ENCODE results near the gene TNFAIP8L3.

TNFAIP8L3 gene

DNA sequence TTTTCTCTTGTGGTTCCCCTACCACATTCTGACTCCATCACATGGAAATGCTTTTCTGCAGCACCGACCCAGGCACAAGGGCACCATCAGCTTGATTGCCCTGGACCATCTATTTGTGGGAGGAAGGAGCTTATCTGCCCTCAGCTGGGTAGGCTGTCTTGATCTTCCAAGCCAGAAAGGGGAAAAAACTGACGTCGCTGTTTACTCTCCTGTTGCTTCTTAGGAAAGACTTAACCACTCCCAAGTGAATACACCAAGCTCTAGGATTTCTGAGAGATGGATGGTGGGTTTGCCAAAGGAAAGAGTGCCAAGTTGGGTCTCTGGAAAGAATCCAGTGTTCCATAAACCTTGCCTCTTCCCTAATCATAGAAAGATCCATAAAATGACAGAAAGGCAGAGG, 4.0 kb downstream of the TNFAIP8L3 start:
- in situ Hi-C loops (cut with HindIII; ENCODE audit: low sequenced_read_pairs), result no loop called here

GRCh38 chr15:51089699-51090453, 4.8 kb downstream of the TNFAIP8L3 start:
- in situ Hi-C loops (cut with HindIII; ENCODE audit: low sequenced_read_pairs), result no loop called here

DNA sequence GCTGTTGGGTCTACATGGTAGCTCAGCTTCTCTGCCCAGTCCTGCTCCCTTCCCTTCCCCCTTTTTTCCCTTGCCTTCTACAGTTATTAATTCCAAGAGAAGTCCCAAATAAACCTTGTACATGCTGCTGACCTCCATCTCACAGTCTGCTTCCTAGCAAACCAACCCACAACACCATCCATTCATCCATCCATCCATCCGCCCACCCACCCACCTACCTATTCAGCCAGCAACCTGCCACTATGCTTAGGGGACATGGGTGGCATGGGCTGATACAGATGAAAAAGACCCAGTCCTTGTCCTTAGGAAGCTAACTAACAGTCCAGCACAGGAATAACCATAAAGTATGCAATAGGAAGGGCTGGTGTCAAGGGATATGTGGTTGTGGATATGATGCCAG, 5.7 kb downstream of the TNFAIP8L3 start:
- in situ Hi-C loops (cut with HindIII; ENCODE audit: low sequenced_read_pairs), result no loop called here

DNA sequence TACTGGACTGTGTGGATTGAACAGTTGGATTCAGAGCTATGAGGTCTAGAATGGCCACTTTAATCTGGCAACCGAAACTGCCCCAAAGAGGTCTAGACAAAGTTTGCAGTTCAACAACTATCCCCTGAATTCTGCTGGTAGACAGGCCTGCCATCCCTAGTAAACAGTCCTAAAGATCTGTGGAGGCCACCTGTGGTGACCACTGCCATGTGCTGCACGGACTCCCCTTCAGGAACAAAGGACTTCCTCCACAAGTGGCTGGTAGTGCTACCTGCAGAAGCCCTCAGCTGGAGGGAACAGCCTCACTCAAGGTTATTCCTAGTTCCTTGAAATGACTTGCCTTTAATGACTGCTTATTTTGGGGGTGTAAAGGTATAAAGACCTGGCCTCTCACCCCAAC, 6.1 kb downstream of the TNFAIP8L3 start:
- in situ Hi-C loops (cut with HindIII; ENCODE audit: low sequenced_read_pairs), result no loop called here

DNA sequence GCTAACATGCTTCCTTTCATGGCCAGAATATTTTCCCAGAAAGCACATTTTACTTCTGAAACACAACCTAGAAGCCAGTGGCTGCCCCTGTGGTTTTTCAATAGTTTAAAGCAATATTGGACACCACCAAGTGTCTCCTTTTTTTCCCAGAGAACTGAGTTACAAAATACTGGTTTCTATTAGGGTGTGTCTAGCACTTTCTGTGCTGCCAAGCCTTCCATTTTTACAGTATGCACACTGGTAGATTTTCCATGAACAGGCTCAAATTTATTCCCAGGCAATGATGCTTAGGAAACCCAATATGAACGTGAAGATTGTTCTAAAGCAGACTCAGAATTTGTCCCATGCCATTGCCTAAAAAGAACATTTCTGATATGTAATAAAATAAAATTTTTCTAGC, 7.2 kb downstream of the TNFAIP8L3 start:
- in situ Hi-C loops (cut with HindIII; ENCODE audit: low sequenced_read_pairs), result no loop called here

- in situ Hi-C loops (cut with HindIII; ENCODE audit: low sequenced_read_pairs), result no loop called here
Measured at GRCh38 chr15:51086409-51086808, 8.3 kb downstream of the TNFAIP8L3 start.

DNA sequence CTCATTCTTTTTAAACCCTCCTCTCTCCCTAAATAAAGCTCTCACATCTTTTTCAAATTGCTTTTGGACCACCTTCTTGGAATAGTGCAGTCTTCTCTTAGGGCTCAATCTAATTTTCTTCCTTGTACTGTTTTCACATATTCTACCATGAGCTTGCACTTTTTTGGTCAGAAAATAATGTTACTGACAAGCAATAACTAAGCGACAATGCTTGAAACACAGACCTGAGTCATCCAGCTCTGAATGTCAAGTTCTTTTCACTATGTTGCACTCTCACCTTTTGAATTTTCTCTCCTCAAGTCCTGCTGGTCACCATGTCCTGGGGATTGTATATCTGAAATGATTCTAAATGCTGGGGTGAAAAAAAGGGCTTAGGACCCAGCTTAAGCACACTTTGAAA, 8.9 kb downstream of the TNFAIP8L3 start:
- in situ Hi-C loops (cut with HindIII; ENCODE audit: low sequenced_read_pairs), result no loop called here

GRCh38 chr15:51083641-51084166, 11.0 kb downstream of the TNFAIP8L3 start:
- in situ Hi-C loops (cut with HindIII; ENCODE audit: low sequenced_read_pairs), result no loop called here

GRCh38 chr15:51082246-51082645, 12.5 kb downstream of the TNFAIP8L3 start:
- in situ Hi-C loops (cut with HindIII; ENCODE audit: low sequenced_read_pairs), result no loop called here

- in situ Hi-C loops (cut with HindIII; ENCODE audit: low sequenced_read_pairs), result no loop called here
Measured at GRCh38 chr15:51080286-51080685, 14.4 kb downstream of the TNFAIP8L3 start.

- in situ Hi-C loops (cut with HindIII; ENCODE audit: low sequenced_read_pairs), result no loop called here
Measured at GRCh38 chr15:51079226-51079625, 15.5 kb downstream of the TNFAIP8L3 start.

DNA sequence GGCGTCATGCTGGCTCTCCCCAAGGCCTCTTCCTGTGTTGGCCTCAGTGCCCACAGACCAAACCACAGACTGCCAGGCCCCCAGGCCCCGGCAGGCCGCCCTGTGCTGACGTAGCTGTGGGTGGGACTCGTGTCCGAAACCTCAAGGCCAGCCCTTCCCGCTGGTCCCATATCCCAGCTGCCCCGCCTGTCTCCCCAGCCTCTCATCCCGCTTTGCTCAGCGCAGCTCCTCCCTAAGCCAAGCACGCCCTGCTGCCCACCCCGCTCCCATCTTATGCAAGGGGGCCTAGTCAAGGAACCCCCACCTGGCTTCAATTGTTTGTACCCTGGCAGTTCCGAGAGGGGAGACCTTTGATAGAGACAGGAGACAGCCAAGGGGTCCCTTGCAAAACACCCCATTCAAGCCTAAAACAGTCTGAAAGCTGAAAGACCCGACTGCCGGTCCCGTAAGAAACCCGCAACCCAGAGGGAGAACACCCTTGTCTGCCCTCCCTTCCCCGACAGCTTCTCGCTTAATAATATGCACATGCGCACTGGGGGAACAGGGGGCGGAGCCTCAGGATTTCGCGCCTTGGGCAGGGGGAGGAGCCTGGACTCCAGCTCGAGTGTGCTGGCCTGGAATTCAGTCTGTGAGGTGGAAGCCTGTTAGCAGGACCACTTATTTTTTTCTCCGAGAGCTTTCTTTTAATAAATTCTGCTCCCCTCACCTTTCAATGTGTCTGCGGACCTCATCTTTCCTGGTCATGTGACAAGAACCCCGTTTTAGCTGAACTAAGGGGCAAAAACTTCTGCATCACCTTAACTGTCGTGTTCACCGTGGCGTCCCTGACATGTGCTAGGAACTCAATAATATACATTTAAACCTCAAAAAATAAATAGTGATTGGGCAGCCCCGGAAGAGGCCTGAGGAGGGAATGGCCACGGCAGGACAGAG, 17.2 kb downstream of the TNFAIP8L3 start:
- in situ Hi-C loops (cut with HindIII; ENCODE audit: low sequenced_read_pairs), result no loop called here

GRCh38 chr15:51076524-51077220, 18.0 kb downstream of the TNFAIP8L3 start:
- in situ Hi-C loops (cut with HindIII; ENCODE audit: low sequenced_read_pairs), result no loop called here

GRCh38 chr15:51075826-51076523, 18.7 kb downstream of the TNFAIP8L3 start:
- in situ Hi-C loops (cut with HindIII; ENCODE audit: low sequenced_read_pairs), result no loop called here

DNA sequence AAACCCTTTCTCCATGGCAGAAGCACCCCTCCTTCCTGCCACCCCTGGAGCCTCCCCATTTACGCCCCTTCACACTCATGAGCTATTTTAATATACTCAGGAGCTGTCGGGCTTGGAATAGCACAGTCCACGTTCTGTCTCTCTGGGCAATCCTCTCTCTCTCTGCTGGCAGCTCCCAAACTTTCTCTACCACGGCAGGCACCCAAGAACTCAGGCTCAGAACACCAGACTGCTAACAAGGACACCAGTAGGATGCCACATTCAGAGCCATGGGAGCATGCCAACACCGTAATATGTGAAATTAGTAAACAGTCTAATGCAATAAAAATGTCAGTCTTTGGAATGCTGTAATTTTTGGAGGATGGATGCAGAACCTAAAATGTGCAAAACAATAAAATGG, 19.3 kb downstream of the TNFAIP8L3 start:
- in situ Hi-C loops (cut with HindIII; ENCODE audit: low sequenced_read_pairs), result no loop called here

GRCh38 chr15:51074926-51075325, 19.8 kb downstream of the TNFAIP8L3 start:
- in situ Hi-C loops (cut with HindIII; ENCODE audit: low sequenced_read_pairs), result no loop called here

DNA sequence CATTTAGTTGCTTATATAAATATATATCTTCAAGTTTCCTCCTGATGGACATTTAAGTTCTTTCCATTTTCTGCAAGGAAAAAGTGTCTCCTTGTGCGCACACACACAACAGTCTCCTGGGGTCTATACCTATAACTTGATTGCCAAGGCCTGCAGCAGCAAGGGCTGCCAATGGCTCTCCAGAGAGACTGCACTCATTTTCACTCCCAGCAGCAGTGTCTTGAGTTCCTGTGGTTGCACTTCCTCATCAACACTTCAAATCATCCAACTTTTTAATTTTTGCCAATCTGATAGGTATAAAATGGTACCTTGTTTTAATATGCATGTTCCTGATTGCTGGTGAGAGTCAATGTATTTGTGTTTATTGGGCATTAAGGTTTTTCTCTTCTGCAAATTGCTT, 23.1 kb downstream of the TNFAIP8L3 start:
- in situ Hi-C loops (cut with HindIII; ENCODE audit: low sequenced_read_pairs), result no loop called here

DNA sequence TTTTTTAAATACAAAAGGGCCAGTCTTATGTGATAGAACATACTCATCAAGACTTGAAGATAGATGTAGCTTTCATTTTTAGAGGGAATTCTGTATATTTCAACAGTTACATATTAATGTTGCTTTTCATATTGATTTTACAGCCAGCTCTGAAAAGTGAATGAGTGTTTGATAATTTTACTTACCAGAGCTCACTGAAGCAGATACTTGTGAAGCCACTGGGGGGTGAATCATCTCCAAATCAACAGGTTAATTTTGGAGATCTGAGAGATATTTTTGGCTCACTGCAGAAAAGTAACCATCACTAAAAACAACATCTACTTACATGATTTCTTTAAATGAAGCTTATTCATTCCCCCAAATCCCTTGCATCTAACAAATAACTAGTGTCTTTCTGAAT, 24.7 kb downstream of the TNFAIP8L3 start:
- in situ Hi-C loops (cut with HindIII; ENCODE audit: low sequenced_read_pairs), result no loop called here

GRCh38 chr15:51067510-51067909, 27.2 kb downstream of the TNFAIP8L3 start:
- in situ Hi-C loops (cut with HindIII; ENCODE audit: low sequenced_read_pairs), result no loop called here

GRCh38 chr15:51065781-51066180, 28.9 kb downstream of the TNFAIP8L3 start:
- in situ Hi-C loops (cut with HindIII; ENCODE audit: low sequenced_read_pairs), result no loop called here

DNA sequence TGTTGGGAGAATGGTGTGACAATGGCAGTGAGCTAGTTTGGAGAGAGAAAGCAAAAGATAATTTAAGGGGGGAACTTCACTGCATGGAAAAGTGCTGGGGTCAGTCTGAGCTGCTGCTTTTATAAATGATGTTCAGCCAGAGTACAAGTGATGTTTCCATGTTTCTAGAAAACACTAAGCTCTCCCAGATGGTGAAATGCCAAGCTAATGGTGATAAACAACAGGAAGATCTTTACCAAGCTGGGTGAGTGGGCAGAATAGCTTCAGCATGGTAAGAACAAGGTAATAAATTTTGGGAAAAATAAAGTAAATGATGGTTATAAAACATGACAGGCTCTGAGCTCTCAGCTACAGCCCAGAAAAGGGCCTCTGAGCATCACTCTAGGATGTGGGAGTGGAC, 29.4 kb downstream of the TNFAIP8L3 start:
- in situ Hi-C loops (cut with HindIII; ENCODE audit: low sequenced_read_pairs), result no loop called here

Measured in DLD1 (cell line).